HG03095 (cell line): ENCODE results near the gene RBCK1.
"Not testable (repeated sequence)": the region's sequence is repeated elsewhere in the genome, so short reads cannot be mapped to it uniquely, and the experiment has no call there.

Experiments used
- ATAC-seq: cut with Tn5 transposase; IDR thresholded peaks from one replicate; pipeline ENCODE4 v1.9.1; 2021; ENCODE audit warnings: moderate library complexity; ENCODE audit not compliant: unreplicated experiment

Gene RBCK1

GRCh38 chr20:467755-468154 lies 59.7 kb downstream of the RBCK1 start:
- ATAC-seq = no peak

DNA sequence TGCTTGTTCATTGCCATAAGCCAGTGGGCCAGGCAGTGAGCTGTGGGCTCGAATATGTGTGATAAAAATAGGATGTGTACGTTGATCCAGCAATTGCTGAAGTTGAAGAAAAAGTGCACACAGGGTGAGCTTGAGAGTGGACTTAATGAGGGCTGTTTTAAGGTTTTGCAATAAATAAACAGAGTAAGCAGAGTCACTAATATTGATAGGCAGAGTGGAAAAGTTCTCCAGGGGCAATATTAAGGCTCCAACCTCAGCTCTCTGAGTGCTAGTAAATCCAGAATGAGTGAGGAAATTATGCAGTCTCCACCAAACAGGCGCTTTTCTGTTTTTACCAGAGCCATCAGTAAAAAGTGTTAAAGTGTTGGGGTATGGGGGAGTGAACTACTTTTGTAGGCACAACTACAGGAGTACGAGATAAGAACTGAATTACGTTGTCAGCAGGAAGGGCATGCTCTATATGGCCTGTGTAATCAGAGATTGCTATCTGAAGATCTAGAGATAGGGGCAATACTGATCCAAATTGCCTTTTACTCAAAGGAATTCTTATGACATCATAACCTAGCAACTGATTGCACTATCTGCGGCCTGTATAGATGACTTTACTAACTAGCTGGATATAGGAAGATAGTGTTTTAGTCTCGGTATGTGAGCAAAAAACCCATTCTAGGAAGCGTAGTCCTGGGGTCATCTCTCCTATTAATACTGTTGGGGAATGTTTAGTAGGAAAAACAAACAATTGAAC lies 61.8 kb downstream of the RBCK1 start:
- no peak for ATAC-seq

DNA sequence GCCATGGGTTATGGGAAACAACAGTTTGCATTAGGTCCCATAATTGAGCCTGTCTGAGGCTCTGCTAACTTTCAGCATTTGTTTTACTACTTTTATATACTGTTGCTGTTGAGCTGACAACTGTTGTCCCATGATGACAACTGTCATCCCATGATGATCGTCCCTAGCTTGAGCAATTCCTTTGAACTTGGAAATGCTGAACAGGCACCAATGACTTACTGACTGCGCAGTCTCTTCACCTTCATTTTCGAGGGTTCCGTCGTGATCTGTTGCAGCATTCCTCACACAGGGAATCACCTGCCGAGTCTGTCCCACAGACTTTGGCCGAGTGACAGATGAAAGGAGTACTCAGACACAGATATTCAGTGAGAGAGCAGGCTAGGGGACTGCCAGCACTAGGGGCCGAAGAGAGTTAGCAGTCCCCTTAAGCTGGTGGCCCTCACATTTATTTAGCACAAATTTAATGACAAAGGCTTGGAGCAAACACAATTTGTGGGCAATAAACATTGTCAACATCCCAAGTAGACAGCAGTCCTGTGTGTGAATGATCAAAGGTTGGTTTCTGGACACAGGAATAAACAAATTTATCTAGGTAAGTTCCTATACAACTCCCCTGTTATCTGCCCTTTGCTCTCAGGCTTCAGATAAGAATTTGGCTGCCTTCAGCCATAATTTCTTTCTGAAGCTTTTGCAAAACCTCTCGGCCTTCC lies 64.2 kb downstream of the RBCK1 start:
- no peak for ATAC-seq

- ATAC-seq = no peak
These were observed 64.8 kb downstream of the RBCK1 start for GRCh38 chr20:472889-473292.

DNA sequence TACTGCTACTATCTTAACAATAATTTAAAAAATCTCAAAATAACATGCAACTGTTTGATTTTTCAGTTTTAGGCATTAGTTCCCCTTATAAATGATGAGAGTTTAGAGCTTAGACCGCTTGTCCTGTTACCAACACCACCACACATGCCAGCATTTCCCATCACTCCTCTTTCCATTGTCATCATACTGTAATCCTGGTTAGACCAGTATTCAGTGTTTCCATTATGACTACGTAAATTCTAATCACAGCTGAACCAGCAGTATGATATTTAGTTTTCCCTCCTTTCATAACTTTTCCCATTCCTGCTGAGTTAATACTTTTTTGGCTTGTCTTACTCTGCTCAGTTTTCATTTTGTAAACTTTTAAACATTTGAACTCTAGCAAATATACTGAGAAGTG lies 66.5 kb downstream of the RBCK1 start:
- no peak for ATAC-seq

- ATAC-seq = no peak
These were observed 67.6 kb downstream of the RBCK1 start for GRCh38 chr20:475463-476357.

DNA sequence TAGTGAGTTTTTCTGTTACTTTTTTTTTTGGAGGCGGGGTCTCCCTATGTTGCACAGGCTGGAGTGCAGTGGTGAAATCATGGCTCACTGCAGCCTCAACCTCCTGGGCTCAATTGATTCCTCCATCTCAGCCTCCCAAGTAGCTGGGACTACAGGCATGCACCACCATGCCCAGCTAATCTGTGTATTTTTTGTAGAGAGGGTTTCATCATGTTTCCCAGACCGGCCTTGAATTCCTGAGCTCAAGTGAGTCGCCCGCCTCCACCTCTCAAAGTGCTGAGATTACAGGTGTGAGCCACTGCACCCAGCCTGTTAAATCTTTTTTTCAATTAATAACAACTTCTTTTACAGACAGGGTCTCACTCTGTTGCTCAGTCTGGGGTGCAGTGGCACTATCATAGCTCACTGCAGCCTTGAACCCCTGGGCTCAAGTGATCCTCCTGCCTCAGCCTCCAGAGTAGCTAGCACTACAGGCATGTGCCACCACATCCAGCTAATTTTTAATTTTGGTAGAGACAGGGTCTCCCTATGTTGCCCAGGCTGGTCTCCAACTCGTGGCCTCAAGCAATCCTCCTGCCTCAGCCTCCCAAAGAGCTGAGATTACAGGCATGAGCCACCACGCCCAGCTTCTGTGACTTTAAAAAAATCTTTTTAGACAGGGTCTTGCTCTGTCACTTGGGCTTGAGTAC lies 68.6 kb downstream of the RBCK1 start:
- ATAC-seq = not testable (repeated sequence)

- ATAC-seq = no peak
These were observed 70.2 kb downstream of the RBCK1 start for GRCh38 chr20:478010-478948.

GRCh38 chr20:478949-479429 lies 70.9 kb downstream of the RBCK1 start:
- no peak for ATAC-seq

GRCh38 chr20:479487-479886 lies 71.4 kb downstream of the RBCK1 start:
- no peak for ATAC-seq

GRCh38 chr20:480044-480443 lies 71.9 kb downstream of the RBCK1 start:
- no peak for ATAC-seq

- no peak for ATAC-seq
These were observed 73.1 kb downstream of the RBCK1 start for GRCh38 chr20:481167-481566.
